GM12878 (cell line): ENCODE measurements around the gene OR8G5.

ENCODE experiments used
- CTCF ChIP-seq, 3 experiments: IDR thresholded peaks in 2 of 3; conservative IDR thresholded peaks in 1 of 3; 2 replicates each; pipeline ENCODE4 v1.5.1; 2011; ENCODE audit warnings: low read depth in 3 of 3, low read length in 3 of 3, mild to moderate bottlenecking in 3 of 3, control low read depth in 2 of 3, moderate library complexity in 2 of 3, inconsistent platforms in 1 of 3, mixed read lengths in 1 of 3; ENCODE audit not compliant: control insufficient read depth in 2 of 3, insufficient read depth in 1 of 3; ENCODE audit errors: extremely low read depth in 1 of 3
- E2F8 ChIP-seq: fragments of 450-650 bp; IDR thresholded peaks from 2 replicates; pipeline ENCODE4 v1.6.1; 2018; ENCODE audit warnings: mild to moderate bottlenecking, low read depth, moderate library complexity; ENCODE audit not compliant: partially characterized antibody
- E4F1 ChIP-seq: fragments of 450-650 bp; IDR thresholded peaks from 2 replicates; pipeline ENCODE4 v1.6.1; 2018; ENCODE audit warnings: borderline replicate concordance, mild to moderate bottlenecking; ENCODE audit not compliant: partially characterized antibody
- EP300 ChIP-seq, 2 experiments: fragments of 150-350 bp in 1 of 2; IDR thresholded peaks; 2 replicates each; pipeline ENCODE4 v1.6.1; 2011 to 2012; ENCODE audit warnings: low read depth in 2 of 2, low read length in 2 of 2, borderline replicate concordance in 1 of 2, improper control_type of control experiment in 1 of 2, inconsistent platforms in 1 of 2; ENCODE audit not compliant: control insufficient read depth in 1 of 2
- KAT2A ChIP-seq: conservative IDR thresholded peaks from 2 replicates; pipeline ENCODE4 v1.6.1; 2011; ENCODE audit warnings: low read depth, low read length; ENCODE audit not compliant: control insufficient read depth
- POLR2A ChIP-seq: IDR thresholded peaks from 2 replicates; pipeline ENCODE4 v1.6.1; 2011; ENCODE audit warnings: low read depth, mild to moderate bottlenecking, low read length
- RAD21 ChIP-seq: IDR thresholded peaks from 2 replicates; pipeline ENCODE4 v1.6.1; 2011; ENCODE audit warnings: mild to moderate bottlenecking, low read depth, low read length, moderate library complexity; ENCODE audit not compliant: insufficient read depth

GRCh38 chr11:124277804-124278203, 21.6 kb downstream of the OR8G5 start:
- no peak for TF ChIP-seq E2F8
- no peak for TF ChIP-seq EP300 (IDR thresholded peaks at IDR 0.05; ENCODE audit: borderline replicate concordance in 1 of 2, control insufficient read depth in 1 of 2, low read depth in 2 of 2, low read length in 2 of 2)
- no peak; a peak in 1 of 6 replicates for TF ChIP-seq CTCF (IDR thresholded peaks at IDR 0.05 in 2 of 3, conservative IDR thresholded peaks at IDR 0.05 in 1 of 3; ENCODE audit: control insufficient read depth in 2 of 3, extremely low read depth in 1 of 3, insufficient read depth in 1 of 3, low read depth in 3 of 3, low read length in 3 of 3)
- no peak for TF ChIP-seq KAT2A
- no peak for TF ChIP-seq POLR2A
- TF ChIP-seq E4F1: no peak
- TF ChIP-seq RAD21: 0 out of 2 replicates have a peak, but pooled peaks have one; percentile 8
